Glomerular visceral epithelial cell (primary cell): Measurements from ENCODE around the gene FIP1L1.

ENCODE experiments used
- DNase-seq: peaks from one replicate; pipeline ENCODE4 v3.0.0-alpha.2; 2016; ENCODE audit errors: extremely low spot score

The FIP1L1 gene

GRCh38 chr4:53501561-53501960 is 124.1 kb downstream of the FIP1L1 start:
- no peak for DNase-seq

- DNase-seq: no peak
Measured at GRCh38 chr4:53502094-53502493, 124.7 kb downstream of the FIP1L1 start.

- DNase-seq: no peak
Measured at GRCh38 chr4:53505947-53506346, 128.5 kb downstream of the FIP1L1 start.

GRCh38 chr4:53507058-53507457 is 129.6 kb downstream of the FIP1L1 start:
- no peak for DNase-seq

- no peak for DNase-seq
Measured at GRCh38 chr4:53507671-53508286, 130.3 kb downstream of the FIP1L1 start.

GRCh38 chr4:53508446-53508845 is 131.0 kb downstream of the FIP1L1 start:
- no peak for DNase-seq

- no peak for DNase-seq
Measured at GRCh38 chr4:53510321-53510720, 132.9 kb downstream of the FIP1L1 start.
